ENCODE measurements around the gene MAGED2. TPM values are rescaled to one million over a fixed set of nuclear protein-coding genes. Genes with fewer than 3 reads are reported as not detected.

MAGED2 gene
- total RNA-seq, 1 experiment from 2014 or later = 284 TPM

Other genes with a start within 250 kb of the MAGED2 start
- gene ITIH6, start 9.5 kb upstream of the MAGED2 start, total RNA-seq (2014; rRNA removed; shearing (Covaris generic); ENCODE audit: low replicate concordance) = not detected in 2 replicates
- gene TRO, start 113.1 kb downstream of the MAGED2 start, total RNA-seq (2014; rRNA removed; shearing (Covaris generic); ENCODE audit: low replicate concordance) = 1.3 and 5.0 TPM in 2 replicates
- not detected in 2 replicates for gene PFKFB1, start 186.4 kb downstream of the MAGED2 start, total RNA-seq (2014; rRNA removed; shearing (Covaris generic); ENCODE audit: low replicate concordance)
- 5.6 and 8.4 TPM in 2 replicates for gene APEX2, start 192.6 kb downstream of the MAGED2 start, total RNA-seq (2014; rRNA removed; shearing (Covaris generic); ENCODE audit: low replicate concordance)
- not detected in 2 replicates for gene ALAS2, start 223.2 kb downstream of the MAGED2 start, total RNA-seq (2014; rRNA removed; shearing (Covaris generic); ENCODE audit: low replicate concordance)